Muscle of leg (tissue), 11 donors: ENCODE data around the gene PABPN1L. TPM values are rescaled to one million over a fixed set of nuclear protein-coding genes. Genes with fewer than 3 reads are reported as not detected.

Experiments
- DNase-seq: peaks from one replicate; pipeline ENCODE4 v3.0.0; 2013
- H3K27ac ChIP-seq: one replicate; pipeline ENCODE4 v1.5.1; 2013; ENCODE audit warnings: mild to moderate bottlenecking, low read length, control low read depth
- H3K27me3 ChIP-seq: one replicate; pipeline ENCODE4 v1.6.1; 2013; ENCODE audit warnings: low read length; ENCODE audit not compliant: control insufficient read depth, insufficient read depth
- H3K36me3 ChIP-seq: one replicate; pipeline ENCODE4 v1.6.1; 2013; ENCODE audit warnings: low read length; ENCODE audit not compliant: control insufficient read depth, insufficient read depth
- H3K4me1 ChIP-seq: one replicate; pipeline ENCODE4 v1.6.1; 2013; ENCODE audit warnings: low read length; ENCODE audit not compliant: control insufficient read depth, insufficient read depth
- H3K4me3 ChIP-seq: one replicate; pipeline ENCODE4 v1.5.1; 2013; ENCODE audit warnings: low read length, control low read depth
- H3K9me3 ChIP-seq: replicated peaks from 2 replicates; pipeline ENCODE4 v1.6.1; 2013; ENCODE audit warnings: low read depth, low read length; ENCODE audit not compliant: control insufficient read depth
- WGBS: methylation state at CpG from one replicate; pipeline ENCODE4 v1.1.5; 2013; ENCODE audit warnings: missing lambda C conversion rate; ENCODE audit not compliant: insufficient coverage; 5-methylcytosine and 5-hydroxymethylcytosine counted together
- polyA plus RNA-seq, 8 donors: library from polyadenylated mRNA; unstranded; fragments of 120-200 nt; gene quantifications; one replicate each; pipeline versions ENCODE4 v1.2.1 to v1.2.3, GENCODE V29; 2013; ENCODE audit warnings: inconsistent platforms in 1 of 8, low replicate concordance in 1 of 8; ENCODE audit not compliant: insufficient read length in 8 of 8, insufficient read depth in 1 of 8
- total RNA-seq: library from RNA; stranded (reverse); fragments of 120-200 nt; gene quantifications from one replicate; pipeline ENCODE4 v1.2.4, GENCODE V29; 2013

The PABPN1L gene
- total and polyA plus RNA-seq, 9 donors = 0.04 to 0.39 (median 0.14) TPM; not detected in 3

GRCh38 chr16:88848557-88848956 lies 17.9 kb downstream of the PABPN1L start:
- Histone ChIP-seq H3K4me1 (no peaks in the 10 kb centered on the region), H3K27me3 (no peaks in the 10 kb centered on the region), H3K27ac (no peak overlapping the region), H3K4me3 (no peak overlapping the region), H3K9me3 (no peaks in the 10 kb centered on the region), H3K36me3 (peaks cover 22% of the 10 kb centered on the region)
- no peak for DNase-seq
- 88% methylated on average over 20 of the region's 21 CpGs for WGBS

- Histone ChIP-seq H3K27ac (no peak overlapping the region), H3K4me1 (no peaks in the 10 kb centered on the region), H3K27me3 (no peaks in the 10 kb centered on the region), H3K9me3 (no peaks in the 10 kb centered on the region), H3K36me3 (peaks cover 22% of the 10 kb centered on the region), H3K4me3 (no peak overlapping the region)
- DNase-seq = no peak
- 95% methylated on average over 13 of the region's 18 CpGs for WGBS
These were observed 18.8 kb downstream of the PABPN1L start for GRCh38 chr16:88847654-88848053.

GRCh38 chr16:88846088-88846487 lies 20.4 kb downstream of the PABPN1L start:
- Histone ChIP-seq H3K36me3 (peaks cover 29% of the 10 kb centered on the region), H3K27ac (no peak overlapping the region), H3K4me3 (no peak overlapping the region), H3K27me3 (no peaks in the 10 kb centered on the region), H3K9me3 (no peaks in the 10 kb centered on the region), H3K4me1 (no peaks in the 10 kb centered on the region)
- WGBS = 93% methylated on average over 9 of the region's 9 CpGs
- DNase-seq = no peak

GRCh38 chr16:88844419-88845036 lies 21.9 kb downstream of the PABPN1L start:
- no peaks in the 10 kb centered on the region for H3K9me3 ChIP-seq
- H3K4me3 ChIP-seq = no peak overlapping the region
- 40% methylated on average over 1 of the region's 11 CpGs for WGBS
- no peak for DNase-seq
- no peak overlapping the region for H3K27ac ChIP-seq
- no peaks in the 10 kb centered on the region for H3K27me3 ChIP-seq
- H3K4me1 ChIP-seq = no peaks in the 10 kb centered on the region
- H3K36me3 ChIP-seq = peaks cover 32% of the 10 kb centered on the region

GRCh38 chr16:88843256-88843655 lies 23.2 kb downstream of the PABPN1L start:
- no peaks in the 10 kb centered on the region for H3K9me3 ChIP-seq
- 88% methylated on average over 20 of the region's 20 CpGs for WGBS

GRCh38 chr16:88842806-88843205 lies 23.7 kb downstream of the PABPN1L start:
- peaks cover 37% of the 10 kb centered on the region for H3K36me3 ChIP-seq

More at GRCh38 chr16:88843256-88843655, 23.2 kb downstream of the PABPN1L start:
- Histone ChIP-seq H3K36me3 (peaks cover 34% of the 10 kb centered on the region), H3K4me3 (no peak overlapping the region), H3K4me1 (no peaks in the 10 kb centered on the region), H3K27me3 (no peaks in the 10 kb centered on the region), H3K27ac (no peak overlapping the region)
- no peak for DNase-seq

GRCh38 chr16:88842308-88842756 lies 24.1 kb downstream of the PABPN1L start:
- H3K36me3 ChIP-seq = peaks cover 38% of the 10 kb centered on the region
- no peak overlapping the region for H3K27ac ChIP-seq
- H3K4me1 ChIP-seq = no peaks in the 10 kb centered on the region
- no peaks in the 10 kb centered on the region for H3K9me3 ChIP-seq
- WGBS = 85% methylated on average over 9 of the region's 15 CpGs
- H3K27me3 ChIP-seq = no peaks in the 10 kb centered on the region
- no peak for DNase-seq
- no peak overlapping the region for H3K4me3 ChIP-seq

More at GRCh38 chr16:88842806-88843205, 23.7 kb downstream of the PABPN1L start:
- no peaks in the 10 kb centered on the region for H3K4me1 ChIP-seq
- H3K9me3 ChIP-seq = no peaks in the 10 kb centered on the region
- H3K4me3 ChIP-seq = no peak overlapping the region
- 89% methylated on average over 23 of the region's 25 CpGs for whole genome bisulfite sequencing
- H3K27ac ChIP-seq = no peak overlapping the region
- DNase-seq = no peak
- no peaks in the 10 kb centered on the region for H3K27me3 ChIP-seq

- no peak for DNase-seq
- no peaks in the 10 kb centered on the region for H3K9me3 ChIP-seq
- H3K36me3 ChIP-seq = peaks cover 38% of the 10 kb centered on the region
- H3K27me3 ChIP-seq = no peaks in the 10 kb centered on the region
- WGBS = 90% methylated on average over 32 of the region's 40 CpGs
- no peak overlapping the region for H3K4me3 ChIP-seq
- no peak overlapping the region for H3K27ac ChIP-seq
- no peaks in the 10 kb centered on the region for H3K4me1 ChIP-seq
These were observed 24.7 kb downstream of the PABPN1L start for GRCh38 chr16:88841521-88842307.

GRCh38 chr16:88840600-88841215 lies 25.8 kb downstream of the PABPN1L start:
- peaks cover 33% of the 10 kb centered on the region for H3K36me3 ChIP-seq
- H3K27ac ChIP-seq = no peak overlapping the region
- no peaks in the 10 kb centered on the region for H3K4me1 ChIP-seq
- no peak overlapping the region for H3K4me3 ChIP-seq
- no peak for DNase-seq
- no peaks in the 10 kb centered on the region for H3K9me3 ChIP-seq
- WGBS = 91% methylated on average over 20 of the region's 30 CpGs
- H3K27me3 ChIP-seq = no peaks in the 10 kb centered on the region
